ENCODE results near the gene PHACTR1.

The PHACTR1 gene

GRCh38 chr6:13058051-13058450 is 341.5 kb downstream of the PHACTR1 start:
- Histone ChIP-seq H3K4me2 (ENCODE audit: low read length, poor library complexity, severe bottlenecking) (no peak overlapping the region), H3K27ac (ENCODE audit: low read length, poor library complexity, severe bottlenecking) (no peak overlapping the region), H3K14ac (ENCODE audit: low read length in 2 of 2) (no peak overlapping the region), H2BK15ac (ENCODE audit: low read depth, poor library complexity, severe bottlenecking) (no peak overlapping the region), H3K79me1 (replicated peaks; ENCODE audit: low read length, poor library complexity, severe bottlenecking) (peaks cover 7% of the 10 kb centered on the region), H3K36me3 (ENCODE audit: control insufficient read depth in 1 of 2, insufficient read depth in 2 of 2, low read depth in 1 of 2, low read length in 2 of 2) (no peaks in the 10 kb centered on the region), H2BK120ac (ENCODE audit: low read depth, low read length) (no peak overlapping the region), H2AK5ac (ENCODE audit: low read length, severe bottlenecking) (no peak overlapping the region), H3K27me3 (ENCODE audit: control insufficient read depth in 1 of 2, insufficient read depth in 1 of 2, low read length in 2 of 2) (no peaks in the 10 kb centered on the region), H2BK12ac (ENCODE audit: low read length in 2 of 2) (no peak overlapping the region), H4K91ac (ENCODE audit: low read length) (no peak overlapping the region), H3K9ac (ENCODE audit: low read length) (no peak overlapping the region), H4K8ac (ENCODE audit: low read length) (no peak overlapping the region), H3K4me3 (ENCODE audit: insufficient read depth in 1 of 2, low read depth in 1 of 2, low read length in 2 of 2) (no peak overlapping the region), H3K23ac (ENCODE audit: low read length in 2 of 2) (no peak overlapping the region), H2BK5ac (ENCODE audit: low read depth, low read length, poor library complexity, severe bottlenecking) (no peak overlapping the region), H3K9me3 (ENCODE audit: control insufficient read depth, low read length) (no peaks in the 10 kb centered on the region), H3K4me1 (ENCODE audit: control insufficient read depth, insufficient read depth, low read depth, low read length) (no peaks in the 10 kb centered on the region), H2AFZ (ENCODE audit: low read depth, low read length) (no peak overlapping the region), H3K4ac (ENCODE audit: low read depth in 1 of 2, low read length in 2 of 2) (no peak overlapping the region), H3K18ac (ENCODE audit: low read depth in 1 of 2, low read length in 2 of 2) (no peak overlapping the region)
- WGBS, result 98% methylated on average over 3 of the region's 3 CpGs
- no peak for DNase-seq

- 100% methylated on average over 1 of the region's 1 CpG for WGBS
These were observed 342.5 kb downstream of the PHACTR1 start for GRCh38 chr6:13059026-13059425.

DNA sequence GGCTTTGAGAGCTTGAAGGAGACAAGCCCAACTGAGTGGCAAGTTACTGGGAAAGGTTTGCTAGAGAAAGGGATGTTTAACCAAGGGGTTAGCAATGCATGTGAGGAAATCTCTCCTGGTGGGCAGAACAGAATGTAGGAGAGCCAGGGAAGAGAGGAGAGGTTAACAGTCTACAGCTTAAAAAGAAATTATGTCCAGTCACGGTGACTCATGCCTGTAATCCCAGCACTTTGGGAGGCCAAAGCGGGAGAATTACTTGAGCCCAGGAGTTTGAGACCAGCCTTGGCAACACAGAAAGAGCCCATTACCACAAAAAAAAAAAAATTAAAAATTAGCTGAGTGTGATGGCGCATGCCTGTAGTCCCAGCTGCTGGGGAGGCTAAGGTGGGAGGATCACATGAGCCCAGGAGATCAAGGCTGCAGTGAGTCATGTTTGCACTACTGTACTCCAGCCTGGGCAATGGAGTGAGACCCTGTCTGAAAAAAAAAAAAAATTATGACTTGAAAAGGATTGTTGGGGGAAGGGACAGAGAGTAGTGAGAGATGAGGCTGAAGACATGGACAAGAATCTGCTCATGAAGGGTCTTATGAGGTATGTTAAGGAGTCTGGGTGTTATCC is 346.8 kb downstream of the PHACTR1 start:
- no peak overlapping the region for H2BK120ac ChIP-seq (ENCODE audit: low read depth, low read length)
- no peak overlapping the region for H3K14ac ChIP-seq (ENCODE audit: low read length in 2 of 2)
- no peak overlapping the region for H2AFZ ChIP-seq (ENCODE audit: low read depth, low read length)
- no peak overlapping the region for H4K91ac ChIP-seq (ENCODE audit: low read length)
- H3K27ac ChIP-seq (ENCODE audit: low read length, poor library complexity, severe bottlenecking), result no peak overlapping the region
- H3K9ac ChIP-seq (ENCODE audit: low read length), result no peak overlapping the region
- H2BK15ac ChIP-seq (ENCODE audit: low read depth, poor library complexity, severe bottlenecking), result no peak overlapping the region
- no peak overlapping the region for H3K4me2 ChIP-seq (ENCODE audit: low read length, poor library complexity, severe bottlenecking)
- no peak overlapping the region for H2BK5ac ChIP-seq (ENCODE audit: low read depth, low read length, poor library complexity, severe bottlenecking)
- no peak overlapping the region for H3K4me3 ChIP-seq (ENCODE audit: insufficient read depth in 1 of 2, low read depth in 1 of 2, low read length in 2 of 2)
- H3K18ac ChIP-seq (ENCODE audit: low read depth in 1 of 2, low read length in 2 of 2), result no peak overlapping the region
- no peak overlapping the region for H2BK12ac ChIP-seq (ENCODE audit: low read length in 2 of 2)
- DNase-seq, result no peak
- WGBS, result over 99% methylated on average over 3 of the region's 3 CpGs
- no peak overlapping the region for H3K4ac ChIP-seq (ENCODE audit: low read depth in 1 of 2, low read length in 2 of 2)
- H4K8ac ChIP-seq (ENCODE audit: low read length), result no peak overlapping the region
- H2AK5ac ChIP-seq (ENCODE audit: low read length, severe bottlenecking), result no peak overlapping the region
- no peaks in the 10 kb centered on the region for H3K4me1 ChIP-seq (ENCODE audit: control insufficient read depth, insufficient read depth, low read depth, low read length)
- peaks cover 6% of the 10 kb centered on the region for H3K79me1 ChIP-seq (replicated peaks; ENCODE audit: low read length, poor library complexity, severe bottlenecking)
- H3K36me3 ChIP-seq (ENCODE audit: control insufficient read depth in 1 of 2, insufficient read depth in 2 of 2, low read depth in 1 of 2, low read length in 2 of 2), result no peaks in the 10 kb centered on the region
- no peaks in the 10 kb centered on the region for H3K27me3 ChIP-seq (ENCODE audit: control insufficient read depth in 1 of 2, insufficient read depth in 1 of 2, low read length in 2 of 2)
- no peaks in the 10 kb centered on the region for H3K9me3 ChIP-seq (ENCODE audit: control insufficient read depth, low read length)
- no peak overlapping the region for H3K23ac ChIP-seq (ENCODE audit: low read length in 2 of 2)

More at GRCh38 chr6:13059026-13059425, 342.5 kb downstream of the PHACTR1 start:
- Histone ChIP-seq H2BK12ac (ENCODE audit: low read length in 2 of 2) (no peak overlapping the region), H3K9me3 (ENCODE audit: control insufficient read depth, low read length) (no peaks in the 10 kb centered on the region), H3K36me3 (ENCODE audit: control insufficient read depth in 1 of 2, insufficient read depth in 2 of 2, low read depth in 1 of 2, low read length in 2 of 2) (no peaks in the 10 kb centered on the region), H2BK5ac (ENCODE audit: low read depth, low read length, poor library complexity, severe bottlenecking) (no peak overlapping the region), H4K8ac (ENCODE audit: low read length) (no peak overlapping the region), H3K4me1 (ENCODE audit: control insufficient read depth, insufficient read depth, low read depth, low read length) (no peaks in the 10 kb centered on the region), H2BK120ac (ENCODE audit: low read depth, low read length) (no peak overlapping the region), H3K27ac (ENCODE audit: low read length, poor library complexity, severe bottlenecking) (no peak overlapping the region), H3K27me3 (ENCODE audit: control insufficient read depth in 1 of 2, insufficient read depth in 1 of 2, low read length in 2 of 2) (no peaks in the 10 kb centered on the region), H3K4ac (ENCODE audit: low read depth in 1 of 2, low read length in 2 of 2) (no peak overlapping the region), H4K91ac (ENCODE audit: low read length) (no peak overlapping the region), H3K14ac (ENCODE audit: low read length in 2 of 2) (no peak overlapping the region), H3K18ac (ENCODE audit: low read depth in 1 of 2, low read length in 2 of 2) (no peak overlapping the region), H3K4me3 (ENCODE audit: insufficient read depth in 1 of 2, low read depth in 1 of 2, low read length in 2 of 2) (no peak overlapping the region), H3K4me2 (ENCODE audit: low read length, poor library complexity, severe bottlenecking) (no peak overlapping the region), H2BK15ac (ENCODE audit: low read depth, poor library complexity, severe bottlenecking) (no peak overlapping the region), H2AFZ (ENCODE audit: low read depth, low read length) (no peak overlapping the region), H2AK5ac (ENCODE audit: low read length, severe bottlenecking) (no peak overlapping the region), H3K23ac (ENCODE audit: low read length in 2 of 2) (no peak overlapping the region), H3K9ac (ENCODE audit: low read length) (no peak overlapping the region), H3K79me1 (replicated peaks; ENCODE audit: low read length, poor library complexity, severe bottlenecking) (peaks cover 7% of the 10 kb centered on the region)
- DNase-seq, result no peak

DNA sequence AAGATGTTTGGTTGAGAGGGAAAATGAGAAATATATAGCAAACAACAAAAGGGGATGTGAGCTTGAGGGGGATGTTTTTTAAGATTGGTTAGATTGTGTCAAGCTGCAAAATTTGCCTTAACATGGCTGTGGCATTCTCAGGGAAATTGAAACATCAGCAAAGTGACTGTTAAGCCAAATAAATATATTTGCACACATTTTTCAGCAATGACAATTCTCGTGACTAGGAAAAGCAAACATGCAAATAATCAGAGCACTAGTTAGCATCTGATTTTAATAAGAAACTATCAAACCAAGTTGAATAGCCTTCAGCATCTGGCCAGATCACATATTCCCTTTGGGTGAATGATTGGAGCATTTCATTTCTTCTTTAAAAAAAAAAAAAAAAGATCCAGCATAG is 349.0 kb downstream of the PHACTR1 start:
- Histone ChIP-seq H3K4me3 (ENCODE audit: insufficient read depth in 1 of 2, low read depth in 1 of 2, low read length in 2 of 2) (no peak overlapping the region), H2BK5ac (ENCODE audit: low read depth, low read length, poor library complexity, severe bottlenecking) (no peak overlapping the region), H3K79me1 (replicated peaks; ENCODE audit: low read length, poor library complexity, severe bottlenecking) (peaks cover 4% of the 10 kb centered on the region), H3K27ac (ENCODE audit: low read length, poor library complexity, severe bottlenecking) (no peak overlapping the region), H3K23ac (ENCODE audit: low read length in 2 of 2) (no peak overlapping the region), H3K27me3 (ENCODE audit: control insufficient read depth in 1 of 2, insufficient read depth in 1 of 2, low read length in 2 of 2) (no peaks in the 10 kb centered on the region), H2AK5ac (ENCODE audit: low read length, severe bottlenecking) (no peak overlapping the region), H4K91ac (ENCODE audit: low read length) (no peak overlapping the region), H3K14ac (ENCODE audit: low read length in 2 of 2) (no peak overlapping the region), H3K9me3 (ENCODE audit: control insufficient read depth, low read length) (no peaks in the 10 kb centered on the region), H3K4me2 (ENCODE audit: low read length, poor library complexity, severe bottlenecking) (no peak overlapping the region), H3K9ac (ENCODE audit: low read length) (no peak overlapping the region), H4K8ac (ENCODE audit: low read length) (no peak overlapping the region), H2BK15ac (ENCODE audit: low read depth, poor library complexity, severe bottlenecking) (no peak overlapping the region), H3K4ac (ENCODE audit: low read depth in 1 of 2, low read length in 2 of 2) (no peak overlapping the region), H3K18ac (ENCODE audit: low read depth in 1 of 2, low read length in 2 of 2) (no peak overlapping the region), H2BK12ac (ENCODE audit: low read length in 2 of 2) (no peak overlapping the region), H2BK120ac (ENCODE audit: low read depth, low read length) (no peak overlapping the region), H2AFZ (ENCODE audit: low read depth, low read length) (no peak overlapping the region), H3K4me1 (ENCODE audit: control insufficient read depth, insufficient read depth, low read depth, low read length) (no peaks in the 10 kb centered on the region), H3K36me3 (ENCODE audit: control insufficient read depth in 1 of 2, insufficient read depth in 2 of 2, low read depth in 1 of 2, low read length in 2 of 2) (no peaks in the 10 kb centered on the region)
- 100% methylated on average over 1 of the region's 1 CpG for WGBS
- DNase-seq, result no peak

Measured in mesenchymal stem cell (in vitro differentiated cells and primary cell).